Heart right ventricle (tissue), 16 donors: ENCODE data around the gene TLL2. TPM values are rescaled to one million over a fixed set of nuclear protein-coding genes. Genes with fewer than 3 reads are reported as not detected.

ENCODE experiments used
- ATAC-seq, 8 donors: fragments of 200-7000 bp; cut with Tn5 transposase; one replicate each; pipeline ENCODE4 v1.9.1; 2020; ENCODE audit warnings: mild to moderate bottlenecking in 8 of 8, moderate library complexity in 8 of 8, moderate number of reproducible peaks in 1 of 8
- DNase-seq, 2 donors: peaks; one replicate each; pipeline ENCODE4 v3.0.0-alpha.2; 2020
- H3K27ac ChIP-seq, 10 donors: fragments of 200-600 bp; sonication (generic) in 2 of 10; one replicate each; pipeline versions ENCODE4 v1.5.0 to v1.8.0; 2020 to 2022; ENCODE audit warnings: mild to moderate bottlenecking in 3 of 10
- H3K27me3 ChIP-seq, 7 donors: fragments of 200-600 bp; one replicate each; pipeline ENCODE4 v1.8.0; 2021 to 2022; ENCODE audit warnings: mild to moderate bottlenecking in 2 of 7
- H3K36me3 ChIP-seq, 9 donors: fragments of 200-600 bp; sonication (generic) in 1 of 9; one replicate each; pipeline versions ENCODE4 v1.5.0 to v1.8.0; 2020 to 2022; ENCODE audit warnings: mild to moderate bottlenecking in 2 of 9
- H3K4me1 ChIP-seq, 9 donors: fragments of 200-600 bp; sonication (generic) in 1 of 9; one replicate each; pipeline versions ENCODE4 v1.5.0 to v1.8.0; 2020 to 2022; ENCODE audit warnings: mild to moderate bottlenecking in 4 of 9
- H3K4me3 ChIP-seq, 10 donors: fragments of 200-600 bp; sonication (generic) in 2 of 10; one replicate each; pipeline versions ENCODE4 v1.5.0 to v1.8.0; 2020 to 2022; ENCODE audit warnings: mild to moderate bottlenecking in 7 of 10, moderate library complexity in 2 of 10
- H3K9me3 ChIP-seq, 11 donors: fragments of 200-600 bp in 10 of 11; sonication (generic) in 2 of 11; one replicate each; pipeline versions ENCODE4 v1.5.0 to v1.8.0; 2013 to 2022; ENCODE audit warnings: mild to moderate bottlenecking in 2 of 11, control low read depth in 1 of 11, moderate library complexity in 1 of 11
- CTCF ChIP-seq, 9 donors: fragments of 200-600 bp; sonication (generic) in 2 of 9; IDR thresholded peaks; one replicate each; pipeline versions ENCODE4 v1.5.0 to v1.8.0; 2021 to 2022; ENCODE audit warnings: antibody characterized with exemption in 9 of 9, mild to moderate bottlenecking in 5 of 9, moderate library complexity in 1 of 9
- WGBS, 2 donors: extraction: QIAGEN DNeasy Blood & Tissue Kit; methylation state at CpG; one replicate each; pipeline ENCODE4 v1.1.7; 2013; ENCODE audit warnings: inconsistent platforms in 1 of 2; 5-methylcytosine and 5-hydroxymethylcytosine counted together
- intact Hi-C, 10 donors: fragments of 100-400 bp; cut with DNase I; formaldehyde crosslinking; loops; one replicate each; pipeline versions ENCODE4 v1.11.1 to v1.14.2; 2022
- polyA plus RNA-seq, 2 donors: library from polyadenylated mRNA; stranded (reverse); fragments of 200-250 nt; gene quantifications; one replicate each; pipeline ENCODE4 v1.2.3, GENCODE V29; 2013
- total RNA-seq, 10 donors: library from RNA; stranded (reverse); fragmentation: NEBNext Ultra II Directional in 3 of 10; extraction: Animal tissue kit (Norgen Biotek cat#: 25700) in 3 of 10; gene quantifications; one replicate each; pipeline versions ENCODE4 v1.2.1 to v1.2.4, GENCODE V29; 2021 to 2023
- donor health status: Arrhythmogenic right ventricular cardiomyopathy.
- donor health status: ischemic (EF 13 %, LVEDD 7.1; RV severe dilation, severe dysfunction).
- donor health status: healthy with polysubstance abuse.
- donor health status: DM: no; HTN: yes; CAD: no.
- donor health status: DM: no; HTN: no; CAD: no.
- donor health status: ischemic (EF 25% LVEDD 6.9; RV normal size, moderate dysfunction).
- donor health status: ischemic (EF 25% LVEDD 5.7; RV mildly dilated, moderate dysfunction).
- donor health status: healthy.
- donor health status: DM: yes; HTN: yes; CAD: no.
- donor health status: Ischemic cardiomyopathy.
- donor health status: ischemic (EF 35%, LVEDD 5.7; RV mildly dilated, moderate dysfunction).
- donor health status: nonischemic (EF 11% LVEDD 7.7; RV severe dilation, severe dysfunction).
- donor health status: DM: yes; HTN: yes; CAD: no.
- donor health status: PGD.
- donor health status: ischemic (EF 29% LVEDD 5.4; RV normal size, mild dysfunction).
- donor health status: nonischemic (EF 23%, LVEDD 6.1; RV moderate dilation, normal function).

The TLL2 gene
- total and polyA plus RNA-seq, 12 donors = 2.3 to 9.2 (median 6.9) TPM

- no peaks in the 10 kb centered on the region for H3K27me3 ChIP-seq
- ATAC-seq (peak in 4 of 8 donors; percentile 10 to 45 (median 34)), DNase-seq (no peak)
- H3K36me3 ChIP-seq = no peaks in the 10 kb centered on the region
- H3K4me1 ChIP-seq = peaks cover 0 to 24% (median 5%) of the 10 kb centered on the region in 9 donors
- H3K4me3 ChIP-seq = no peak overlapping the region
- intact Hi-C loops = no loop called here
- WGBS, 2 donors = 6 to 7% methylated on average over 1 of the region's 1 CpG
- H3K9me3 ChIP-seq = no peaks in the 10 kb centered on the region
- TF ChIP-seq CTCF (IDR thresholded peaks at IDR 0.05) = no peak
- H3K27ac ChIP-seq = no peak overlapping the region
Observed at GRCh38 chr10:96421995-96422394, 91.7 kb downstream of the TLL2 start.

GRCh38 chr10:96420228-96421009 is 93.3 kb downstream of the TLL2 start:
- H3K9me3 ChIP-seq = no peaks in the 10 kb centered on the region
- intact Hi-C loops = no loop called here
- no peak overlapping the region for H3K4me3 ChIP-seq
- 59% methylated on average over 15 of the region's 15 CpGs for WGBS, 2 donors
- H3K27ac ChIP-seq = peak overlapping the region in 2 of 10 donors; percentile 15 to 26
- peaks cover 0 to 35% (median 11%) of the 10 kb centered on the region in 9 donors for H3K4me1 ChIP-seq
- peak in 1 of 8 donors; percentile 29 for ATAC-seq
- no peaks in the 10 kb centered on the region for H3K27me3 ChIP-seq
- no peak for DNase-seq
- no peak for TF ChIP-seq CTCF (IDR thresholded peaks at IDR 0.05)
- H3K36me3 ChIP-seq = no peaks in the 10 kb centered on the region

- Histone ChIP-seq H3K4me3 (no peak overlapping the region), H3K4me1 (peaks cover 0 to 35% (median 11%) of the 10 kb centered on the region in 9 donors), H3K9me3 (no peaks in the 10 kb centered on the region), H3K36me3 (no peaks in the 10 kb centered on the region), H3K27ac (no peak overlapping the region), H3K27me3 (no peaks in the 10 kb centered on the region)
- DNase-seq = no peak
- 75 to 80% methylated on average over 3 of the region's 3 CpGs for WGBS, 2 donors
- no peak for ATAC-seq
- no peak for TF ChIP-seq CTCF (IDR thresholded peaks at IDR 0.05)
- intact Hi-C loops = no loop called here
Observed at GRCh38 chr10:96419351-96419750, 94.4 kb downstream of the TLL2 start.

GRCh38 chr10:96418582-96418981 is 95.1 kb downstream of the TLL2 start:
- H3K36me3 ChIP-seq = no peaks in the 10 kb centered on the region
- H3K4me1 ChIP-seq = peaks cover 3 to 42% (median 13%) of the 10 kb centered on the region in 9 donors
- intact Hi-C loops = no loop called here
- no peak overlapping the region for H3K27ac ChIP-seq
- TF ChIP-seq CTCF (IDR thresholded peaks at IDR 0.05) = no peak
- DNase-seq (no peak), ATAC-seq (no peak)
- no peaks in the 10 kb centered on the region for H3K27me3 ChIP-seq
- no peaks in the 10 kb centered on the region for H3K9me3 ChIP-seq
- H3K4me3 ChIP-seq = no peak overlapping the region
